Coronary artery (tissue), 2 donors: ENCODE data around the gene E2F1.

ENCODE experiments used
- DNase-seq: peaks from one replicate; pipeline ENCODE4 v3.0.0-alpha.2; 2017; ENCODE audit warnings: low spot score
- H3K27ac ChIP-seq, 2 donors: fragments of 200-600 bp; sonication (generic); one replicate each; pipeline ENCODE4 v1.5.1; 2016 to 2019
- H3K4me3 ChIP-seq: fragments of 200-600 bp; sonication (generic); 2 replicates; pipeline ENCODE4 v1.5.1; 2016; ENCODE audit warnings: mild to moderate bottlenecking, moderate library complexity
- TF ChIP-seq, protein P1 (sequence below): fragments of 200-600 bp; sonication (generic); IDR thresholded peaks from one replicate; pipeline ENCODE4 v1.5.1; 2019; ENCODE audit warnings: antibody characterized with exemption

The E2F1 gene

DNA sequence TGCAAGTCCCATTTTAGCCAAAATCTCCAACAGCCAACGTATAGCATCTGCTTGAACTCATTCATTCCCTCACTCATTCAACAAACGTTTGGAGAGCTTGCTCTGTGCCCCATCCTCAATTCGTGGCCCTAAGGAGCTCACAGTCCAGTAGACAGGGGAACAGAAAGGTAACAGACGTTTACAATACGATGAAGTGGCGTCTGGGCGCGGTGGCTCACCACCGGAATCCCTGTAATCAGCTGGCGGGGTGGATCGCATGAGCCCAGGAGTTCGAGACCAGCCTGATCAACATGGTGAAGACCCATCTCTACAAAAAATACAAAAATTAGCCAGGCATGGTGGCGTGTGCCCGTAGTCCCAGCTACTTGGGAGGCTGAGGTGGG, 790 bp upstream of the E2F1 start:
- peak overlapping the region; percentile 70 for H3K4me3 ChIP-seq

DNA sequence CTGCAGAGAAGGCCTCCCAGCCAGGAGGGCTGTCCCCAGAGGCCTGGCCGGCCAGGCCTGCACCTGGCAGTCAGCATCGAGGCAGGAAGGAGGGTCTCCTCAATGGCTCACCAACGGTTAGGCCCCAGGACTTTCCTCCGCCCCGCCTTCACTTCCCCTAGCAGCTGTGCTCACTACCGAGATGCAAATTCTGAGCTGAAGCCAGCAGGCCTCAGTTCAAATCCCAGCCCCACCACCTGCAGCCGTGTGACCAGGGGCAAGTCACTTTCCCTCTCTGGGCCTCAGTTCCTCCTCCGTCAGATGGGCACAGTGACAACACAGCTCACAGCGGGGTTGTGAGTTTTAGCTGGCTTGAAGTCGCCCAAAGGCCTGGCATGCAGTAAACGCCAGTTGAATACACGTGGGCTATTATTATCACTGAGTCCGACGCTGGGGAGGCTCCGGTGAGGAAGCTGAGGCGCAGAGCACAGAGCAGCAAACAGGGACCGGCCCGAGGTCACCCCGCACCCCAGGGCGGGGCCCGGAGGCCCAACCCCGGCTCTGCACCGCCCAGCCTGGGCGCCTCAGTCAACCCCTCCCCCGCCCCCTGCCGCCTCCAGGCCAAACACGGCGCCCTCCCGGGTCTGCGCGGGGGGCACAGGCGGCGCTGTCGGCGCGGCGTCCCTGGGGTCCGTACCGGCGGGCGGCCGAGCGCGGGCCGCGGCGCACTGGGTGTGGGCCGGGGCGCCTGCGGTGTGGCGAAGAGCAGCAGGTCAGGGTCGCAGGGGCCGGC, 671 bp downstream of the E2F1 start:
- peak overlapping the region; percentile 70 for H3K4me3 ChIP-seq
- TF ChIP-seq, protein P1, sequence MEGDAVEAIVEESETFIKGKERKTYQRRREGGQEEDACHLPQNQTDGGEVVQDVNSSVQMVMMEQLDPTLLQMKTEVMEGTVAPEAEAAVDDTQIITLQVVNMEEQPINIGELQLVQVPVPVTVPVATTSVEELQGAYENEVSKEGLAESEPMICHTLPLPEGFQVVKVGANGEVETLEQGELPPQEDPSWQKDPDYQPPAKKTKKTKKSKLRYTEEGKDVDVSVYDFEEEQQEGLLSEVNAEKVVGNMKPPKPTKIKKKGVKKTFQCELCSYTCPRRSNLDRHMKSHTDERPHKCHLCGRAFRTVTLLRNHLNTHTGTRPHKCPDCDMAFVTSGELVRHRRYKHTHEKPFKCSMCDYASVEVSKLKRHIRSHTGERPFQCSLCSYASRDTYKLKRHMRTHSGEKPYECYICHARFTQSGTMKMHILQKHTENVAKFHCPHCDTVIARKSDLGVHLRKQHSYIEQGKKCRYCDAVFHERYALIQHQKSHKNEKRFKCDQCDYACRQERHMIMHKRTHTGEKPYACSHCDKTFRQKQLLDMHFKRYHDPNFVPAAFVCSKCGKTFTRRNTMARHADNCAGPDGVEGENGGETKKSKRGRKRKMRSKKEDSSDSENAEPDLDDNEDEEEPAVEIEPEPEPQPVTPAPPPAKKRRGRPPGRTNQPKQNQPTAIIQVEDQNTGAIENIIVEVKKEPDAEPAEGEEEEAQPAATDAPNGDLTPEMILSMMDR, result no peak
- DNase-seq, result no peak
- peak overlapping the region in 1 of 2 donors; percentile 14 for H3K27ac ChIP-seq

More for the DNA sequence above, 790 bp upstream of the E2F1 start:
- H3K27ac ChIP-seq, result peak overlapping the region in 1 of 2 donors; percentile 72
- TF ChIP-seq, protein P1, result no peak
- no peak for DNase-seq

DNA sequence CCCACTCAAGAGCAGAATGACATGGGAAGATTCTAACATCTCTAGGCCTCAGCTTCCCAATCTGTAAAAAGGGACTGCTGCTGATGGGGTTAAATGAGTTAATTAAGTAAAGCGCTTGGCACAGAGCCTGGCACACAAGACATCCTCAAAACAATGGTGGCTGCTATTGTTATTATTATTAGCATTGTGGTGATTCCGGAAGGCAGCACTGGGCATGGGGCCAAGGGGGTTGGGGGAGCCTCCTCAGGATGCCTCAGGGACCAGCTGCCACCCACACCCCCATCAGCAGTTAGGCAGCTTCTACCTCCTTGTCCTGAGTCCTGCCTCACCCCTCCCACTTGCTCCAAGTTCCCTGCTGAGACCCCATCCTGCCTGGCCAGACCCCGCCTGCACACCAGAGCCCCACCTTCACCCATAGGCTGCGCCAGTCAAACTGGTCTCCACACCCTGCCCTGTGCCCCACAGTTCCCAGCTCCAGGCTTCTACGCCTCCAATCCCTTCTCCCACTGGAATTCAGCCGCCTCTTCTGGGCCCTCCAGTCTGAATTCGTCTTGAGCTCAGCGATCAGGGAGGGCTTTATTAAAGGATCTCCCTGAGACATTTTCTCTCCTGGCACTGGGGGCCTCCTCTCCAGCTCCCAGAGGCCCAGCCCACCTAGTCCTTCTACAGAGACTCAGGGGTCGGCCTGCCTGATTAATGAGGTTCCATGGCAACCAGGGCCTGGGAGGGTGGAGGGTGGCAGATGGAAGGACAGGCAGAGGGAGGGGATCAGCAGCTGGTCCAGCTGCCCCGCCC, 1.5 kb downstream of the E2F1 start:
- Histone ChIP-seq H3K4me3 (peak overlapping the region; percentile 70), H3K27ac (no peak overlapping the region)
- no peak for DNase-seq

DNA sequence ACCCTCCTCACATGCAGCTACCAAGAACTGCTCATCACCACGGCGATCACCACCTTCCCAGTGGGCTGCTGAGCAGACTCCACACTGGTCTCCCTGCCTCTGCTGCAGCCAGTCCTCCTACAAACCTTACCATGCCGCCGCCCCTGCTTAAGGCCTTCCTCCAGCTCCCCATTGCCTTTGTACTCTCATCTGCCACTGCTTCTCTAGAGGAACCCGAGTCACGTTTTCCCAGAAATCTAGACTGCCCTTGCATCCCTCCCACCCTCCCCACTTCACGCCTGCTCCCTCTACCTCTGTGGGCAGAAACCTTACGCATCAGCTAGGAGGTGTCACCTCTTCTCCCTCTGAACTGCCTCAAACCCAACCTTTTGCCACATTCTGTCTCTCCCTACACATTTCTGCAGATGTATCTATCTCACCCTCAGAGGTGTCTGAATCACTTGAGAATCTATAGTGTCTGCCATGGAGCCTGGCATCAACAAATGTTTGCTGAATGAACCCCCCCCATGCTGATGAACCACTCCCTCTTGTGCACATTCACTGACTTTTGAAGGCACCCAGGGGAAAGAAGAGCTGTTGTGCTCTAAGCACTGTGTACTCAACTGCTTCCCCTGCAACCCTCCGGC, 4.3 kb downstream of the E2F1 start:
- TF ChIP-seq, protein P1, result no peak
- no peak for DNase-seq
- Histone ChIP-seq H3K4me3 (no peak overlapping the region), H3K27ac (no peak overlapping the region)

More for the DNA sequence above, 1.5 kb downstream of the E2F1 start:
- TF ChIP-seq, protein P1, result no peak

DNA sequence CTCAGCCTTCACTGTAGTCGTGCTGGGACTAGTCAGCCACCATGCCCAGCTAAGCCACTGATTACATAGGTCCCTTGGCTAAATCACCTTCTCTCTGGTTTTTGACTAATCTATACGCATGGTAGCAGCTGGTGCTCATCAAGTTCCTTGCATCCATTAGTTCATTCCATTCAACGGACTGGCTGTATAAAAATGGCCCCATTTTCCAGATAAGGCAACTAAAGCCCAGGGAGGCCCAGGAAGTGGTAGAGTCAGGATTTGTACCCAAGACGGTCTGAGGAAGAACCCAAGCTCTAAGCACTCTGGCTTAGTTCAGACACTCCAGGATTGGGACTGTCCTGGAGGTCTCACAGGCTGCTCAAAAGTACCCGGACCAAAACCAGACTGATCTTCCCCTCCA, 4.9 kb downstream of the E2F1 start:
- DNase-seq, result no peak
- H3K27ac ChIP-seq, result no peak overlapping the region
- H3K4me3 ChIP-seq, result no peak overlapping the region
- TF ChIP-seq, protein P1, result no peak

DNA sequence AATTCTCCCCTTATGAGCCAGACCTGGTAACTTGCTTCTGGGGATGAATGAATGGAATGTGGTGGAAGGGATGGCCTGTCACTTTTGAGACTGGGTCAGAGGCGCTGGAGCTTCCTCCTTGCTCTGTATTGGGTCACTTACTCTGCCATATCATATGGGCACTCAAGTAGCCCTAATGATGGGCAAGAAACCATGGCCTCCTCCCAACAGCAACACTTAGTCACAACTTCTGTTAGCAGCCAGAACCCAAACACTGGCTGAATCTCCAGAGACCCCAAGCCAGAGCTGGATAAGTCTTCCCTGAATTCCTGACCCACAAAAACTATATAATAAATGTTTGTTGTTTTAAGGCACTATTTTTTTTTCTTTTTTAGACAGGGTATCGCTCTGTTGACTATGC, 5.5 kb downstream of the E2F1 start:
- peak overlapping the region; percentile 27 to 57 for H3K27ac ChIP-seq
- no peak overlapping the region for H3K4me3 ChIP-seq
- no peak for DNase-seq
- TF ChIP-seq, protein P1, result no peak
